Myometrial cell (primary cell): ENCODE measurements around the gene HEBP1. TPM values are rescaled to one million over a fixed set of nuclear protein-coding genes. Genes with fewer than 3 reads are reported as not detected.

Experiments
- total RNA-seq: library from RNA; depleted of rRNA; stranded (reverse); fragments of >200 nt; gene quantifications from 2 replicates; pipeline ENCODE4 v1.2.3, GENCODE V29; 2015

The HEBP1 gene, protein sequence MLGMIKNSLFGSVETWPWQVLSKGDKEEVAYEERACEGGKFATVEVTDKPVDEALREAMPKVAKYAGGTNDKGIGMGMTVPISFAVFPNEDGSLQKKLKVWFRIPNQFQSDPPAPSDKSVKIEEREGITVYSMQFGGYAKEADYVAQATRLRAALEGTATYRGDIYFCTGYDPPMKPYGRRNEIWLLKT
- 8.6 and 9.0 TPM in 2 replicates for total RNA-seq

DNA sequence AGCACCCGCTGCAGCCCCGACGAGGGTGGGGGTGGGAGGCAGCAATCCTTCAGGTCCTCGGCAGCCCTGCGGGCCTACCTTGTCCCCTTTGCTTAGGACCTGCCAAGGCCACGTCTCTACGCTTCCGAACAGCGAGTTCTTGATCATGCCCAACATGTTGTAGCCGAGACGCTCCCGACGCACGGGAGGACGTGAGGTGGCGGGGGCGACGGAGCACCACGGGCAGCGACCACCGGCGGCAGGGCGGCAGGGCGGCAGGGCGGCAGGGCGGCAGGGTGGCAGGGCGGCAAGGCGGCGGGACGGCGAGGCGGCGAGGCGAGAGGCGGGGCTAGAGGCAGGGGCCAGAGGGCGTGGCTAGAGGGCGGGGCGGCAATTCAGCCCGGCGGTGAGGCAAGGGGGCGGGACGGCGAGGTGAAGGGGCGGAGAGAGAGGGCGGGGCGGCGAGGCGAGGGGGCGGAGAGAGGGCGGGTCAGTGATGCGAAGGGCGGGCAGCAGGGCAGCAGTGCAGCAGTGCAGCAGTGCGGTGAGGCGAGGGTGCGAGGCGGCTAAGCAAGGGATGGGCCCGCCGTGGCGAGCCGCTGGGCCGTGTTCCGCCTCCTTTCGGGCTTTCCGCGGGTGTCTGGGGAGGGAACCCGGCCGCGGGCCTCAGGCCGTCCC, at the start of gene HEBP1:
TSS of gene HEBP1 (minus strand) at position 307 of the 657 bp plus-strand sequence. CDS start at position 156, 151 bp downstream.

DNA sequence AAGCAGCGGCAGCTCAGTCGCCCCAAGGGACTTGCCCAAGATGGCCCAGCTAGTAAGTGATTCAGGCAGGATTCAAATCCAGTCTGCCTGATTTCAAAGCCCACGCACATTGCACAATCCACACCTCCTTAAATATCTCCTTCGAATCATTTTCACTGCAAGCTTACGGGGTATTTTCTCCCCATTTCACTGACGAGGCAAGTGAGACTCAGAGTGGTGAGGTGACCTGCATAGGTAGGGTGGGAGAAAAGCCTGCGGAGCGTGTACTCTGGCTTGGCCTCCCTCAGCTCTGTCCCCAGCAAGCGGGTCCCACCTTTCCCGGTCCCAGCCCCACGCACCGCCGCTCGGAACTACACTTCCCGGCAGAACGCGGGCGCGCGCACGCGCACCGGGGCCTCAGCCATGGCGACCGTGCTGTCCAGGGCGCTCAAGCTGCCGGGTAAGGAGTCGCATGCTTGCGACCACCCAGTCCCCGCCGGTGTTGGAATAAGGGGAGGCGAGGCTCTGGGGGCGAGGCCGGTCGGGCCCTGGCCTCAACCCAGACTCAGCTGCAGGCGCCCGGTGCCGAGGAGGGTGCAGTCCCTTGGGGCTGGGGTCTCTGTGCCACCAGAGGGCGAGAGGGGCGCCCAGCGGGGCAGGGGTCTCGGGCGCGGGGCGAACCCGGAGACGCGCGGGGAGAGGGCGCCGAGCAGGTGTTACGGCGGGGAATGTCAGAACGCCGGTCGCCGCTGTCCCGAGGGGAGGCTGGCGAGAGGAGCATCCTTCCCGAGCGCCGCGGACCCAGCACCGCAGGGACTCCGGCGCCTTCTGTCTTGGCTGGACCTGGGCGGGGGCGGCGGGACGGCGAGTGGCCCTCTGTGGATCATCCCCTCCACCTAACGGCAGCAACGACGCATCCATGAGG, 44.2 kb upstream of the HEBP1 start, which contains the start of gene FAM234B:
TSS of gene FAM234B (plus strand) at position 380 of the 904 bp plus-strand sequence. CDS start at position 403, 23 bp downstream.

DNA sequence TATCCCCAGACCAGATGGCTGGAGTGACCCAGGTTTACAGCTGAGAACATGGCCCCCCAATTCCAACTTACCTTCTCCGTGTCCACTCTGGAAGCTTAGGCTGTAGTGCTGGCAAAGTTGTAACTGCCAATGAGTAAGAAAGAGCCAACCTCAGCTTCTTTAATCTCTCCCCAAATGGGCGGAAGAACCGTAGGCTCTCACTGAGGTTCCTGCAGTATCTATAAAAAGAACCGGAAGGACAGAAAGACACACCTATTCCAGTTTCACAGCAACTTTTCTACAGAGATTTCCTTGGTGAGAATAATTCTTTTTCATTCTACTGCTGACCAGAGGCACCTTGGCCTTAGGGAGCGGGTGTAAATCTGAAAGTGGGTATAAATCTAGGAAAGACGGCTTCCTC, 48.0 kb downstream of the HEBP1 start, which contains the start of gene GPRC5D:
TSS of gene GPRC5D (minus strand) at position 135 of the 400 bp plus-strand sequence. CDS start 1,786 bp downstream, outside the sequence.

Other genes starting within 250 kb of the HEBP1 start
- gene APOLD1, start 214.6 kb downstream of the HEBP1 start, total RNA-seq, result 6.6 and 7.6 TPM in 2 replicates
- gene DDX47, start 186.9 kb downstream of the HEBP1 start, total RNA-seq, result 84.7 and 96.3 TPM in 2 replicates
- 93.8 and 116 TPM in 2 replicates for gene GPRC5A, start 108.7 kb downstream of the HEBP1 start, total RNA-seq
- not detected in 2 replicates for gene GPRC5D, start 48.1 kb downstream of the HEBP1 start, total RNA-seq
- gene FAM234B, start 44.1 kb upstream of the HEBP1 start, total RNA-seq, result 4.9 and 5.8 TPM in 2 replicates
- gene GSG1, start 103.4 kb upstream of the HEBP1 start, total RNA-seq, result not detected in 2 replicates
- gene EMP1, start 196.5 kb upstream of the HEBP1 start, total RNA-seq, result 229 and 483 TPM in 2 replicates